Panc1 (cell line): Measurements from ENCODE around the gene CDIP1. TPM values are rescaled to one million over a fixed set of nuclear protein-coding genes. Genes with fewer than 3 reads are reported as not detected.

Source experiments
- ATAC-seq: fragments of 200-7000 bp; cut with Tn5 transposase; 2 replicates; pipeline ENCODE4 v1.9.1; 2020; ENCODE audit warnings: mild to moderate bottlenecking, moderate library complexity
- BruUV-seq: library from RNA; stranded (reverse); fragments of 400-500 nt; replicated peaks from 2 replicates; lab custom pipeline; 2021; lab: Mats Ljungman, UMichigan
- CTCF ChIA-PET: fragments of 300-600 bp; sonication (Branson Sonifier 250); formaldehyde crosslinking; loops from one replicate; lab custom pipeline; 2022; ENCODE audit warnings: antibody characterized with exemption; lab: Charles Lee
- POLR2A ChIA-PET: fragments of 300-600 bp; sonication (Branson Sonifier 250); formaldehyde crosslinking; loops from one replicate; lab custom pipeline; 2022; ENCODE audit warnings: antibody characterized with exemption; lab: Charles Lee
- DNase-seq: peaks from one replicate; pipeline ENCODE4 v3.0.0-alpha.2; 2010; ENCODE audit warnings: low read depth, low spot score
- H3K27ac ChIP-seq: 2 replicates; pipeline ENCODE4 v1.5.1; 2011; ENCODE audit warnings: mild to moderate bottlenecking, low read length, inconsistent platforms
- H3K27me3 ChIP-seq: fragments of 200-500 bp; sonication (Bioruptor generic); 2 replicates; pipeline ENCODE4 v1.6.0; 2014; ENCODE audit warnings: low read length, inconsistent platforms; ENCODE audit not compliant: control insufficient read depth, insufficient read depth
- H3K36me3 ChIP-seq: fragments of 200-500 bp; sonication (Bioruptor generic); 2 replicates; pipeline ENCODE4 v1.5.1; 2014; ENCODE audit warnings: inconsistent platforms, mild to moderate bottlenecking, low read length, moderate library complexity; ENCODE audit not compliant: control insufficient read depth, insufficient read depth
- H3K4me1 ChIP-seq: 2 replicates; pipeline ENCODE4 v1.5.1; 2011; ENCODE audit warnings: inconsistent platforms, mild to moderate bottlenecking, low read length, moderate library complexity; ENCODE audit not compliant: control insufficient read depth, insufficient read depth
- H3K4me3 ChIP-seq, 2 experiments: 2 replicates each; pipeline ENCODE4 v1.5.1; 2011 to 2012; ENCODE audit warnings: low read depth in 2 of 2, low read length in 2 of 2, mild to moderate bottlenecking in 2 of 2, inconsistent platforms in 1 of 2, moderate library complexity in 1 of 2
- H3K9me3 ChIP-seq: fragments of 200-500 bp; sonication (Bioruptor generic); 2 replicates; pipeline ENCODE4 v1.5.1; 2014; ENCODE audit warnings: low read depth, mild to moderate bottlenecking, inconsistent platforms, low read length, moderate library complexity; ENCODE audit not compliant: control insufficient read depth, insufficient read depth
- CTCF ChIP-seq: fragments of 450-650 bp; IDR thresholded peaks from 2 replicates; pipeline ENCODE4 v1.5.1; 2017; ENCODE audit warnings: mild to moderate bottlenecking
- POLR2AphosphoS5 ChIP-seq: IDR thresholded peaks from 2 replicates; pipeline ENCODE4 v1.6.1; 2012; ENCODE audit warnings: mild to moderate bottlenecking, low read depth, low read length, moderate library complexity
- SIN3A ChIP-seq: IDR thresholded peaks from 2 replicates; pipeline ENCODE4 v1.6.1; 2012; ENCODE audit warnings: low read depth, mild to moderate bottlenecking, low read length, moderate library complexity, borderline replicate concordance; ENCODE audit not compliant: insufficient read depth
- TCF7L2 ChIP-seq: IDR thresholded peaks from 2 replicates; pipeline ENCODE4 v1.6.1; 2011; ENCODE audit warnings: mild to moderate bottlenecking, low read depth, low read length, inconsistent platforms
- in situ Hi-C: cut with HindIII; loops from 2 replicates; pipeline ENCODE4 v1.10.0; 2016; ENCODE audit warnings: low sequenced_read_pairs, low pct_unique_long_range_greater_than_20kb
- intact Hi-C: fragments of 100-400 bp; cut with micrococcal nuclease; formaldehyde crosslinking; loops from one replicate; pipeline ENCODE4 v1.10.0; 2022; ENCODE audit not compliant: unreplicated experiment
- total RNA-seq: library from RNA; stranded (reverse); gene quantifications from one replicate; pipeline ENCODE4 v1.2.1, GENCODE V29; 2021; ENCODE audit not compliant: unreplicated experiment
- TF ChIP-seq, protein P1 (sequence below), 2 experiments: IDR thresholded peaks; 2 replicates each; pipeline ENCODE4 v1.6.1; 2011 to 2012; ENCODE audit warnings: low read depth in 2 of 2, control low read depth in 1 of 2, low read length in 1 of 2, mild to moderate bottlenecking in 1 of 2, moderate library complexity in 1 of 2; ENCODE audit not compliant: insufficient read depth in 1 of 2

CDIP1 gene
- total RNA-seq, 1 experiment from 2014 or later: 26.8 TPM

DNA sequence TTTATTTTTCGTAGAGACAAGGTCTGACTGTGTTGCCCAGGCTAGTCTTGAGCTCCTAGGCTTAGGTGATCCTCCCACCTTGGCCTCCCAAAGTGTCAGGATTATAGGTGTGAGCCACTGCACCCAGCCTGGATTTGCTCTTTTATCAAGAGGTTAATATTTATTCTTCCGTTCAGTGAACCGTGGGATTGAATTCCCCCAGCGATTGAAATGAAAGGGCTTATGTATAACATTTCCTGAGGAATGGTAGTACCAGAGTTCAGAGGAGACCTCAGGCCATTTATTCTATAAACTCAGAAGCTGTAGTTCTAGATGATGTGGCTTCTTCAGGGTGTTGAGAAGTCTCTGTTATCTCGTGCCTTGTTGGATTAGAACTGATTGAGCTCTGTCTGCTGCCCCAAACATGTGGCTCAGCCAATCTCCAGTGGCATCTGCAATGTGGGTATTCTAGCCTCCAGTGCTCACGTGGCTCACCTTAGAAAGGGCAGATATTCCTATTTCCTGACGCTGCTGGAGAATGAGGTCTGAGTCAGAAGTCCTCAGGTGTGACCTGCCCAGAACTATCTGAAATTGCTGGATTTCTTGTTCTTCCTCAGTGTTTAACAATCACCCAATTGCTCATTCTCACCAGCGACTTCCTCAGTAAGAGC, 39.9 kb downstream of the CDIP1 start:
- in situ Hi-C loops: no loop called here
- H3K4me1 ChIP-seq: peaks cover 30% of the 10 kb centered on the region
- no peak overlapping the region for H3K4me3 ChIP-seq
- no peaks in the 10 kb centered on the region for H3K36me3 ChIP-seq
- no peaks in the 10 kb centered on the region for H3K27me3 ChIP-seq
- ATAC-seq (no peak), DNase-seq (no peak)
- CTCF ChIA-PET: no interaction called here
- intact Hi-C loops: no loop called here
- BruUV-seq: no TSS peak
- no peak overlapping the region for H3K27ac ChIP-seq
- TF ChIP-seq CTCF (no peak), SIN3A (no peak), TCF7L2 (no peak), POLR2AphosphoS5 (no peak)
- TF ChIP-seq, protein P1, sequence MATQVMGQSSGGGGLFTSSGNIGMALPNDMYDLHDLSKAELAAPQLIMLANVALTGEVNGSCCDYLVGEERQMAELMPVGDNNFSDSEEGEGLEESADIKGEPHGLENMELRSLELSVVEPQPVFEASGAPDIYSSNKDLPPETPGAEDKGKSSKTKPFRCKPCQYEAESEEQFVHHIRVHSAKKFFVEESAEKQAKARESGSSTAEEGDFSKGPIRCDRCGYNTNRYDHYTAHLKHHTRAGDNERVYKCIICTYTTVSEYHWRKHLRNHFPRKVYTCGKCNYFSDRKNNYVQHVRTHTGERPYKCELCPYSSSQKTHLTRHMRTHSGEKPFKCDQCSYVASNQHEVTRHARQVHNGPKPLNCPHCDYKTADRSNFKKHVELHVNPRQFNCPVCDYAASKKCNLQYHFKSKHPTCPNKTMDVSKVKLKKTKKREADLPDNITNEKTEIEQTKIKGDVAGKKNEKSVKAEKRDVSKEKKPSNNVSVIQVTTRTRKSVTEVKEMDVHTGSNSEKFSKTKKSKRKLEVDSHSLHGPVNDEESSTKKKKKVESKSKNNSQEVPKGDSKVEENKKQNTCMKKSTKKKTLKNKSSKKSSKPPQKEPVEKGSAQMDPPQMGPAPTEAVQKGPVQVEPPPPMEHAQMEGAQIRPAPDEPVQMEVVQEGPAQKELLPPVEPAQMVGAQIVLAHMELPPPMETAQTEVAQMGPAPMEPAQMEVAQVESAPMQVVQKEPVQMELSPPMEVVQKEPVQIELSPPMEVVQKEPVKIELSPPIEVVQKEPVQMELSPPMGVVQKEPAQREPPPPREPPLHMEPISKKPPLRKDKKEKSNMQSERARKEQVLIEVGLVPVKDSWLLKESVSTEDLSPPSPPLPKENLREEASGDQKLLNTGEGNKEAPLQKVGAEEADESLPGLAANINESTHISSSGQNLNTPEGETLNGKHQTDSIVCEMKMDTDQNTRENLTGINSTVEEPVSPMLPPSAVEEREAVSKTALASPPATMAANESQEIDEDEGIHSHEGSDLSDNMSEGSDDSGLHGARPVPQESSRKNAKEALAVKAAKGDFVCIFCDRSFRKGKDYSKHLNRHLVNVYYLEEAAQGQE (IDR thresholded peaks at IDR 0.05; ENCODE audit: insufficient read depth in 1 of 2, low read depth in 2 of 2, low read length in 1 of 2): no peak
- POLR2A ChIA-PET: no interaction called here
- no peaks in the 10 kb centered on the region for H3K9me3 ChIP-seq

- Histone ChIP-seq H3K27ac (no peak overlapping the region), H3K4me1 (peaks cover 26% of the 10 kb centered on the region), H3K9me3 (no peaks in the 10 kb centered on the region), H3K4me3 (no peak overlapping the region), H3K27me3 (no peaks in the 10 kb centered on the region), H3K36me3 (no peaks in the 10 kb centered on the region)
- no peak for DNase-seq
- intact Hi-C loops (no loop called here), in situ Hi-C loops (no loop called here)
- BruUV-seq: no TSS peak
- no peak for TF ChIP-seq POLR2AphosphoS5
- TF ChIP-seq TCF7L2: no peak
- TF ChIP-seq CTCF: no peak
- no peak for TF ChIP-seq SIN3A
- TF ChIP-seq, protein P1 (IDR thresholded peaks at IDR 0.05; ENCODE audit: insufficient read depth in 1 of 2, low read depth in 2 of 2, low read length in 1 of 2): no peak
- ChIA-PET POLR2A (interaction anchor here (0.6 kb wide), 1 partner anchor 54 kb away, joined by 4 read pairs; no protein-coding TSS in a partner anchor), CTCF (interaction anchor here (0.7 kb wide), 1 partner anchor 11 kb away, joined by 5 read pairs; no protein-coding TSS in a partner anchor)
- ATAC-seq: peak; percentile 14; the same call in 1 of the 2 replicates
Measured at GRCh38 chr16:4496305-4496704, 42.3 kb downstream of the CDIP1 start.
